Cardiac fibroblast (primary cell): Measurements from ENCODE around the gene BCL2L13.

Source experiments
- DNase-seq, 2 donors: peaks; one replicate each; pipeline versions ENCODE4 v3.0.0 to v3.0.0-alpha.2; 2010; ENCODE audit warnings: low read depth in 2 of 2
- H3K4me3 ChIP-seq, 2 donors: replicated peaks in 1 of 2; 1 replicate in 1 of 2; 2 replicates in 1 of 2; pipeline ENCODE4 v1.5.1; 2011; ENCODE audit warnings: low read depth in 2 of 2, low read length in 2 of 2, mild to moderate bottlenecking in 2 of 2, moderate library complexity in 1 of 2
- TF ChIP-seq, protein P1 (sequence below): IDR thresholded peaks from one replicate; pipeline ENCODE4 v1.5.1; 2011; ENCODE audit warnings: low read depth, mild to moderate bottlenecking, low read length, inconsistent platforms

Gene BCL2L13

DNA sequence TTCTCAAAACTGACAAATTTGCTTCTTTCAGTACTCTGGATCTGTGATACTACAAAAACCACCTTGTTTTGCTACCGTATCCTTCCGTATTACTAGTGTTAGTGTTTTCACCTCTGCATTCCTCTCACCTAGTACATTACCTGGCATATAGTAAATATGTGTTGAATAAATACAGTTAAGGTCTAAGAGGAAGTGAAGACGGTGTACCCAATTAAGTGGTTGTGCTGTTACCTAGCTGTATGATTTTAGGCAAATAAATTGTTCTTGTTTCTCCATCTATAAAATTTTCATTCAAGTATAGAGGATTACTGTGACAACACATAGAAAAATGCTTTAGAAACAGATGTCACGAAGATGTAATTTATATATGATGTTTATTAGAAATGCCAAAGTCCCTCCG, 8.9 kb downstream of the BCL2L13 start:
- TF ChIP-seq, protein P1, sequence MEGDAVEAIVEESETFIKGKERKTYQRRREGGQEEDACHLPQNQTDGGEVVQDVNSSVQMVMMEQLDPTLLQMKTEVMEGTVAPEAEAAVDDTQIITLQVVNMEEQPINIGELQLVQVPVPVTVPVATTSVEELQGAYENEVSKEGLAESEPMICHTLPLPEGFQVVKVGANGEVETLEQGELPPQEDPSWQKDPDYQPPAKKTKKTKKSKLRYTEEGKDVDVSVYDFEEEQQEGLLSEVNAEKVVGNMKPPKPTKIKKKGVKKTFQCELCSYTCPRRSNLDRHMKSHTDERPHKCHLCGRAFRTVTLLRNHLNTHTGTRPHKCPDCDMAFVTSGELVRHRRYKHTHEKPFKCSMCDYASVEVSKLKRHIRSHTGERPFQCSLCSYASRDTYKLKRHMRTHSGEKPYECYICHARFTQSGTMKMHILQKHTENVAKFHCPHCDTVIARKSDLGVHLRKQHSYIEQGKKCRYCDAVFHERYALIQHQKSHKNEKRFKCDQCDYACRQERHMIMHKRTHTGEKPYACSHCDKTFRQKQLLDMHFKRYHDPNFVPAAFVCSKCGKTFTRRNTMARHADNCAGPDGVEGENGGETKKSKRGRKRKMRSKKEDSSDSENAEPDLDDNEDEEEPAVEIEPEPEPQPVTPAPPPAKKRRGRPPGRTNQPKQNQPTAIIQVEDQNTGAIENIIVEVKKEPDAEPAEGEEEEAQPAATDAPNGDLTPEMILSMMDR, result no peak
- no peak overlapping the region for H3K4me3 ChIP-seq
- no peak for DNase-seq

DNA sequence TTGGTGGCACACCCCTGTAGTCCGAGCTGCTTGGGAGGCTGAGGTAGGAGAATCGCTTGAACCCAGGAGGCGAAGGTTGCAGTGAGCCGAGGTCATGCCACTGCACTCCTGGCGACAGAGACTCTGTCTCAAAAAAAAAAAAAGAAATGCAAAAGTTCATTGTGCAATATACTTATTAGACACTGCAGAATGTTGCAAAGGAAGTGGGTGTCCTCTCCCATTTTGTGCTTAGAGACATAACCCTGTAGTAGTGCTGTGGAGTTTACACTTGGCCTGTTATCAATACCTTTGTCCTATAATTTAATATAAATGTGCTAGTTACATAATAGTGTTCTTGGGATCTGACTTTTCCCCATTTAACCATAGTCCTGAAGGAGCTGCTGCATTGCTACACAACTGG, 9.4 kb downstream of the BCL2L13 start:
- TF ChIP-seq, protein P1, result no peak
- peak in 1 of 2 donors; percentile 30 for DNase-seq
- no peak overlapping the region for H3K4me3 ChIP-seq

DNA sequence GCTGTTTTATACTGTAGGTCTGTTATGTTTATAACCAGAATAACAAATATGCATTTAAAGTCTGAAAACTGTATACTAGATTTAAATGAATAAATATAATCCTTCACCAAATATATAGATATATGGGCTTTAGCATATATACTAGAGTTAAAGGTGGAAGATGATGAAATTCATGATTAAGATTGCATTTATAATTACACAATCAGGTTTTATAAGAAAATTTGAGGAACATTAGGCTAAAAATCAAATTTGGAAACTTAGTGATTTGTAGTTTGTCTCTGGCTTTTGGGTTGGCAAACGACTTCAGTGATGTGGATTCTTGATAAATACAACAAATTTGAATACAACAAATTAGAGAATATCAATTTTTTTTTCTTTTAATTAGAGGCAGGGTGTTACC, 10.0 kb downstream of the BCL2L13 start:
- no peak overlapping the region for H3K4me3 ChIP-seq
- DNase-seq, result no peak
- TF ChIP-seq, protein P1, result no peak

DNA sequence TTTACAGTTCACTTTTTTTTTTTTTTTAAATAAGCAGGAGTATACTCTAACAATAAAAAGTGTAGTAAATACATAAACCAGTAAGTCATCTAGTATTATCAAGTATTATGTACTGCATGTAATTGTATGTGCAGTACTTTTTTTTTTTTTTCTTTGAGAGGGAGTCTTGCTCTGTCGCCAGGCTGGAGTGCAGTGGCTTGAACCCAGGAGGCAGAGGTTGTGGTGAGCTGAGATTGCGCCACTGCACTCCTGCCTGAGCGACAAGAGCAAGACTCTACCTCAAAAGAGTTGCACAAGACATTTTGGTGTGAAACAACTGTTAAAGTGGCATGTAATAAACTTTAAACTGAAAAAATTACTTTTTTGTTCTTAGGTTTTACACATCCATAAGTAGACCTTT, 16.7 kb downstream of the BCL2L13 start:
- DNase-seq, result peak in 1 of 2 donors; percentile 41
- H3K4me3 ChIP-seq, result no peak overlapping the region
- TF ChIP-seq, protein P1, result no peak

DNA sequence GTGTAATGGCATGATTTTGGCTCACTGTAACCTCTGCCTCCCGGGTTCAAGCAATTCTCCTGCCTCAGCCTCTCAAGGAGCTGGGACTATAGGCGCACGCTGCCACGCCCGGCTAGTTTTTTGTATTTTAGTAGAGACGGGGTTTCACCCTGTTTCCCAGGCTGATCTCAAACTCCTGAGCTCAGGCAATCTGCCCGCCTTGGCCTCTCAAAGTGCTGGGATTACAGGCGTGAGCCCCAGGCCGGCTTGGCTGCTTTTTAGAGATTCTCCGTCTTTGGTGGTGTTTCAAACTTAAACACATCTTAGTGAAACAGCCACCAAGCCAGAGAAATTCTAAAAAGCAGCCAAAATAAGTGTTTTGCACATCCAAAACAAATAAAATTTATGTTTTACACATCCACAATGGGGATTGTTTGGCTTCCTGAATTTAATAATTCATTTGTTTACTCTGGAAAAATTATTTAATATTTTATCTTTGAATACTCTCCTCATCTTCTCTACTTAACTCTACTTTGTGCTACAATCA, 18.4 kb downstream of the BCL2L13 start:
- TF ChIP-seq, protein P1, result no peak
- no peak overlapping the region for H3K4me3 ChIP-seq
- no peak for DNase-seq

DNA sequence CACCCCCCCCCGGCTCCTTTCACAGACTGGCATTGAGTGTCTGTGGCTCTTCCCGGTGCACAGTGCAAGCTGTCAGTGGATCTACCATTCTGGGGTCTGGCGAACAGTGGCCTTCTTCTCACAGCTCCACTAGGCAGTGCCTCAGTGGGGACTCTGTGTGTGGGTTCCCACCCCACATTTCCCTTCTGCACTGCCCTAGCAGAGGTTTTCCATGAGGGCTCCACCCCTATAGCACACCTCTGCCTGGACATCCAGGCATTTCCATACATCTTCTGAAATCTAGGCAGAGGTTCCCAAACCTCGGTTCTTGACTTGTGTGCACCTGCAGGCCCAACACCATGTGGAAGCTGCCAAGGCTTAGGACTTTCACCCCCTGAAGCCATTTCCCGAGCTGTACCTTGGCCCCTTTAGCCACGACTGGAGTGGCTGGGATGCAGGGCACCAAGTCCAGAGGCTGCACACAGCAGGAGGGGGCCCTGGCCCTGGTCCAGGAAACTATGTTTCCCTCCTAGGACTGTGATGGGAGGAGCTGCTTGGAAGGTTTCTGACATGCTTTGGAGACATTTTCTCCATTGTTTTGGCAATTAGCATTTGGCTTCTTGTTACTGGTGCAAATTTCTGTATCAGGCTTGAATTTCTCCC, 26.0 kb downstream of the BCL2L13 start:
- TF ChIP-seq, protein P1, result no peak
- no peak for DNase-seq
- no peak overlapping the region for H3K4me3 ChIP-seq

DNA sequence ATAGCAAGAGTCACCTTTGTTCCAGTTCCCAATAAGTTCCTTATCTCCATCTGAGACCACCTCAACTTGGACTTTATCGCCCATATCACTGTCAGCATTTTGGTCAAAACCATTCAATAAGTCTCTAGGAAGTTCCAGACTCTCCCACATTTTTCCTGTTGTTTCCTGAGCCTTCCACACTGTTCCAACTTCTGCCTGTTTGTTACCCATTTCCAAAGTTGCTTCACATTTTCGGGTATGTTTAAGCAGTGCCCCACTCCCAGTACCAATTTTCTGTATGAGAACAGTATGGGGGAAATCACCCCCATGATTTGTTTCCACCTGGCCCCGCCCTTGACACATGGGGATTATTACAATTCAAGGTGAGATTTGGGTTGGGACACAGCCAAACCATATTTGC, 26.7 kb downstream of the BCL2L13 start:
- no peak overlapping the region for H3K4me3 ChIP-seq
- DNase-seq, result no peak
- TF ChIP-seq, protein P1, result no peak
